ENCODE measurements around the gene THSD4. TPM values are rescaled to one million over a fixed set of nuclear protein-coding genes. Genes with fewer than 3 reads are reported as not detected.

THSD4 gene
- total RNA-seq, 2 experiments from 2014 or later: not detected

DNA sequence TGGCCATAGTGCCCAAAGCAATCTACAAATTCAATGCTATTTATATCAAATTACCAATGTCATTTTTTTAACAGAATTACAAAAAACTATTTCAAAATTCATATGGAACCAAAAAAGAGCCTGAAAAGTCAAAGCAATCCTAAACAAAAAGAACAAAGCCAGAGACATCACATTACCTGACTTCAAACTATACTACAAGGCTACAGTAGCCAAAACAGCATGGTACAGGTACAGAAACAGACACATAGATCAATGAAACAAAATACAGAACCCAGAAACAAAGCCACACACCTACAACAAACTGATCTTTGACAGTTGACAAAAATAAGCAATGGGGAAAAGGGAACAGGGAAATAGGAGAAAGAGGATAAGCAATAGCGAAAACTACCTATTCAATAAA lies 26.6 kb upstream of the THSD4 start:
- CTCF ChIA-PET: no interaction called here
- H3K4me1 Mint-ChIP-seq: no peaks in the 10 kb centered on the region
- no peaks in the 10 kb centered on the region for H3K9me3 Mint-ChIP-seq (ENCODE audit: low read depth)
- ATAC-seq (no peak), DNase-seq (no peak)
- H3K36me3 Mint-ChIP-seq: no peaks in the 10 kb centered on the region
- peaks cover 5% of the 10 kb centered on the region for H3K27me3 Mint-ChIP-seq
- H3K4me3 Mint-ChIP-seq: no peak overlapping the region
- H3K27ac Mint-ChIP-seq: no peak overlapping the region

- no peaks in the 10 kb centered on the region for H3K36me3 Mint-ChIP-seq
- H3K9me3 Mint-ChIP-seq (ENCODE audit: low read depth): no peaks in the 10 kb centered on the region
- CTCF ChIA-PET: no interaction called here
- no peak for DNase-seq
- H3K27ac Mint-ChIP-seq: no peak overlapping the region
- H3K4me1 Mint-ChIP-seq: no peaks in the 10 kb centered on the region
- no peak overlapping the region for H3K4me3 Mint-ChIP-seq
- H3K27me3 Mint-ChIP-seq: peaks cover 5% of the 10 kb centered on the region
- no peak for ATAC-seq
These were observed 25.5 kb upstream of the THSD4 start for GRCh38 chr15:71089801-71090200.

DNA sequence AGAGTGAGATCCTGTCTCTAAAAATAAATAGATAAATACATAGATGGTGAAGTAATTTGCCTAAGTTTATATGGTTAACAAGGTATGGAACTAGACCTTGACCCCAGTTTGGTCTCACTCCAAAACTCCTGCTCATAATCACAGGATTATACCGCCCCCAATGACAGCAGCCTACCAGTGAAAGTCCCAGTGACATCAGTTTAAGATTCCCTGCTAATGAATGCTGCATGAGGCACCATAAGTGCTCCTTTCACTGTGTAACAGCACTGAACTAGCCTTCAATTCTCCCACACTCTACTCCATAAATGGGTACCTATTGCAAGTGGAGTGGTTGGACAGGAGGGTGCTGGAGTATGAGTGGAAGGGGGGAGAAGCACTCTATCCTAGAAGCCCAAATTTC lies 23.7 kb upstream of the THSD4 start:
- Mint-ChIP-seq H3K27ac (no peak overlapping the region), H3K4me1 (no peaks in the 10 kb centered on the region), H3K9me3 (ENCODE audit: low read depth) (no peaks in the 10 kb centered on the region), H3K36me3 (no peaks in the 10 kb centered on the region), H3K4me3 (no peak overlapping the region), H3K27me3 (peaks cover 5% of the 10 kb centered on the region)
- CTCF ChIA-PET: no interaction called here
- DNase-seq (no peak), ATAC-seq (no peak)

- no peak overlapping the region for H3K4me3 Mint-ChIP-seq
- no peaks in the 10 kb centered on the region for H3K9me3 Mint-ChIP-seq (ENCODE audit: low read depth)
- H3K36me3 Mint-ChIP-seq: no peaks in the 10 kb centered on the region
- no peak overlapping the region for H3K27ac Mint-ChIP-seq
- ATAC-seq (no peak), DNase-seq (no peak)
- CTCF ChIA-PET: no interaction called here
- peaks cover 3% of the 10 kb centered on the region for H3K27me3 Mint-ChIP-seq
- no peaks in the 10 kb centered on the region for H3K4me1 Mint-ChIP-seq
These were observed 23.1 kb upstream of the THSD4 start for GRCh38 chr15:71092056-71092600.

GRCh38 chr15:71093054-71094024 lies 21.9 kb upstream of the THSD4 start:
- ATAC-seq (no peak), DNase-seq (no peak)
- CTCF ChIA-PET: no interaction called here
- Mint-ChIP-seq H3K27me3 (no peaks in the 10 kb centered on the region), H3K4me1 (no peaks in the 10 kb centered on the region), H3K9me3 (ENCODE audit: low read depth) (no peaks in the 10 kb centered on the region), H3K27ac (no peak overlapping the region), H3K36me3 (no peaks in the 10 kb centered on the region), H3K4me3 (no peak overlapping the region)

DNA sequence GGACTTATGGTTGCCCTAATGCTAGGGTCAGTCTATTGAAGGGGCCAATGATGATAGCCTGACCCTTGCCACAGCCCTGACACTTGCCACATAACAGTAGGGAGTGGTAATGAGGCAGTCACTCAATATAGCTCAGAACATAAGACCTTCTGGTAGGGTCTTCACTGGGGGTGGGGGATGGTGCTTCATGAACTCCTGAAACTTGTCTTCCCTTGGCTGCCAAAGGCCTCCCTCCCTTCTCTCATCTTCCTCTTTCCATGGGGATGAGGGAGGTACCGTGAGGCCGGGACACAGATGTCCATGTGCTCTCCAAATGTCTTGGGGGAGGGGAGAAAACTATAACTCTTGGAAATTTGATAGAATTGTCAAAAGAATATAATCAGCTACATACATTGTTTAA lies 21.1 kb upstream of the THSD4 start:
- no peaks in the 10 kb centered on the region for H3K27me3 Mint-ChIP-seq
- no peak overlapping the region for H3K27ac Mint-ChIP-seq
- H3K9me3 Mint-ChIP-seq (ENCODE audit: low read depth): no peaks in the 10 kb centered on the region
- no peaks in the 10 kb centered on the region for H3K36me3 Mint-ChIP-seq
- CTCF ChIA-PET: no interaction called here
- no peak for DNase-seq
- H3K4me3 Mint-ChIP-seq: no peak overlapping the region
- ATAC-seq: no peak
- no peaks in the 10 kb centered on the region for H3K4me1 Mint-ChIP-seq

DNA sequence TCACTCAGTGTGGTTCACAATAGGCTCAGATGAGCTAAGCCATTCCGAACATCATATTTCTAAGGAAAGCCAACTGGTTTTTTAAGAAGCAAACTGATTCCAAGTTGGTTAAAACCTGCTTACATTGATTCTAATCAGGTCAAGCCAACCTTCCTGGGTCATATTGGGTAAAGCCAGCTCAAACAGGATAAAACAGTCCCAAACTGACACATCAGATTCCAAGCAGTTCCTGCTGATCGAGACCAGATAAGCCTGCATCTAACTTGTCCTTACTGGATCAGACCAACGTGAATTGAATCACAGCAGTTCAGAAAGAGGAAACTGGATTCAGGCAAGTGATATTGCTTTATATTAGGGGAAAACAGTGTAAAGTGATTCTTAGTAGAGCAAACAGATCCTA lies 18.6 kb upstream of the THSD4 start:
- Mint-ChIP-seq H3K36me3 (no peaks in the 10 kb centered on the region), H3K27me3 (peaks cover 3% of the 10 kb centered on the region), H3K4me3 (no peak overlapping the region), H3K9me3 (ENCODE audit: low read depth) (no peaks in the 10 kb centered on the region), H3K4me1 (no peaks in the 10 kb centered on the region), H3K27ac (no peak overlapping the region)
- CTCF ChIA-PET: no interaction called here
- no peak for ATAC-seq
- DNase-seq: no peak

DNA sequence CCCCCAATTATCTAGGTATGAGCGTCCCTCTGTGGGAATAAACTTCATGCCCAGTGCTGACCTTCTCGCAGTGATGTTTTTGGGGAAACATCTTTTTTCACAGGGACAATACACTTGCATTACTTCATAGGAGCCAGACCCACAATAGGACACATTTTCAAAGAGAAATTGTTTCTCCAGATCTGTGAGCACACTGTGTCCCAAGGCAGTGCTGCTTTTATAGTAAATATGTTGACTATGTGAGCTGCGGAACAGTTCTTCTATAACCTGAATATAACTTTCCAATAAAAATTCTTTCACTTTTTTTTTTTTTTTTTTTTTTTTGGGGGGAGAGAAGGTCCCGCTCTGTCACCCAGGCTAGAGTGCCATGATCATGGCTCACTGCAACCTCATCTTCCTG lies 17.4 kb upstream of the THSD4 start:
- H3K36me3 Mint-ChIP-seq: no peaks in the 10 kb centered on the region

DNA sequence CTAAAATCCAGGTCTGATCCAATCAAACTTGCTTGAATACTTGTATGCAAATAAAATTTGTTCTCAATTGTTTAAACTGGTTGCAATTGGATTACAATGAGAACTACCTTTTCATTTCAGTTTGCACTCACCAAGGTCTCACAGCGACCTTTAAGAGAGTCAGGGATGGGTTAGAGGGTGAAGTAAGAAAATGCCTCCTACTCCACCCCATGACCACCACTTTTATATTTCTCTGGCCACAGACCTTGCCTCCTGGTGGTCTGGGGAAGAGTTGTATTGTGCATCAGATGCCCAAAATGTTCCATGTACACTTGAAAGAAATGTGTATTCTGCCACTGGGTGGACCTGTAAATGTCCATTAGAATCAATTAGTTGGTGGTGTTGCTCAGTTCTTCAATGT lies 16.4 kb upstream of the THSD4 start:
- no peak overlapping the region for H3K27ac Mint-ChIP-seq
- DNase-seq: no peak
- no peaks in the 10 kb centered on the region for H3K9me3 Mint-ChIP-seq (ENCODE audit: low read depth)
- H3K4me3 Mint-ChIP-seq: no peak overlapping the region
- H3K36me3 Mint-ChIP-seq: no peaks in the 10 kb centered on the region
- H3K27me3 Mint-ChIP-seq: peaks cover 3% of the 10 kb centered on the region
- ATAC-seq: no peak
- CTCF ChIA-PET: no interaction called here
- H3K4me1 Mint-ChIP-seq: no peaks in the 10 kb centered on the region

More for the DNA sequence above, 17.4 kb upstream of the THSD4 start:
- CTCF ChIA-PET: interaction anchor here (0.7 kb wide), 1 partner anchor 226 kb away, joined by 4 read pairs; no protein-coding TSS in a partner anchor
- no peak overlapping the region for H3K4me3 Mint-ChIP-seq
- no peaks in the 10 kb centered on the region for H3K4me1 Mint-ChIP-seq
- DNase-seq (no peak), ATAC-seq (no peak)
- H3K27me3 Mint-ChIP-seq: peaks cover 3% of the 10 kb centered on the region
- no peaks in the 10 kb centered on the region for H3K9me3 Mint-ChIP-seq (ENCODE audit: low read depth)
- H3K27ac Mint-ChIP-seq: no peak overlapping the region

GRCh38 chr15:71103102-71103676 lies 12.1 kb upstream of the THSD4 start:
- no peaks in the 10 kb centered on the region for H3K4me1 Mint-ChIP-seq
- H3K27me3 Mint-ChIP-seq: peaks cover 3% of the 10 kb centered on the region
- DNase-seq (no peak), ATAC-seq (no peak)
- H3K9me3 Mint-ChIP-seq (ENCODE audit: low read depth): no peaks in the 10 kb centered on the region
- H3K36me3 Mint-ChIP-seq: no peaks in the 10 kb centered on the region
- H3K4me3 Mint-ChIP-seq: no peak overlapping the region
- H3K27ac Mint-ChIP-seq: no peak overlapping the region
- CTCF ChIA-PET: no interaction called here

DNA sequence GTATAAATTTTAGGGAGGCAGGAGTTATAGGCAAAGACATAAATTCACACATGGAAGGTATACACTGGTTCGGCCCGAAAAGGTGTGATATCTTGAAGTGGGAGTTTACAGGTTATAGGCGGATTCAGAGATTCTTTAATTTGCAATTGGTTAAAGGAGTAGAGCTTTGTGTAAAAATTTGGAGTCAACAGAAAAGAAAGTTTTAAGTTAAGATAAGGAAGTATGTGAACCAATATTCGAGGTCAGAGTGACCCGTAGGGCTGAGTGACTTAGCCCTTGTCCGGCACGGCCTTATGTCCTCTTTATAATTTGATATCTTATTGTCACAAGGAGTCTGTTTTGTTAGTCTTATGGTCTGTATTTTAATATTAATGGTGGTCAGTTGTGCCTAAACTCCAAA lies 10.6 kb upstream of the THSD4 start:
- Mint-ChIP-seq H3K36me3 (no peaks in the 10 kb centered on the region), H3K9me3 (ENCODE audit: low read depth) (no peaks in the 10 kb centered on the region), H3K4me1 (no peaks in the 10 kb centered on the region), H3K4me3 (no peak overlapping the region), H3K27ac (no peak overlapping the region), H3K27me3 (peaks cover 5% of the 10 kb centered on the region)
- CTCF ChIA-PET: no interaction called here
- DNase-seq (no peak), ATAC-seq (no peak)

DNA sequence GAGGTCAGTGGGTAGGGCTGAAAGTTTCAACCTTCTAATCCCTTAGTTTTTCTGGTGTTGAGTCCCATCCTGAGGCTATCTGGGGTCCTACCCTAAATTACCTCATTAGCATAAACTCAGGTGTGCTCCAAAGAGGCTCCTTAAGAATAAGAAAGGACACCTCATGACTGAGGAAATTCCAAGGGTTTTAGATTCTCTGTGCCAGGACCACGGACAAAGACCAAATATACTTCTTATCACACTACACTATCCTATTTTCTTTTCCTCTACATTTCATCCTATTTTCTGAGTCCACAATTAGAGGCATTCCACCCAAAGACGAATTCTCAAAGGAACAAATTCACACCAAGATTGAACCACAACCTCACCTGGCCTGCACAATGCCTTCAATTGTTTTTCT lies 9.8 kb upstream of the THSD4 start:
- no peak for DNase-seq
- no peak for ATAC-seq
- no peaks in the 10 kb centered on the region for H3K36me3 Mint-ChIP-seq
- H3K27me3 Mint-ChIP-seq: peaks cover 2% of the 10 kb centered on the region
- CTCF ChIA-PET: no interaction called here
- no peaks in the 10 kb centered on the region for H3K9me3 Mint-ChIP-seq (ENCODE audit: low read depth)
- no peak overlapping the region for H3K27ac Mint-ChIP-seq
- no peak overlapping the region for H3K4me3 Mint-ChIP-seq
- H3K4me1 Mint-ChIP-seq: no peaks in the 10 kb centered on the region

GRCh38 chr15:71106802-71107500 lies 8.3 kb upstream of the THSD4 start:
- H3K4me3 Mint-ChIP-seq: no peak overlapping the region
- DNase-seq (no peak), ATAC-seq (no peak)
- no peaks in the 10 kb centered on the region for H3K9me3 Mint-ChIP-seq (ENCODE audit: low read depth)
- CTCF ChIA-PET: no interaction called here
- no peak overlapping the region for H3K27ac Mint-ChIP-seq
- no peaks in the 10 kb centered on the region for H3K4me1 Mint-ChIP-seq
- no peaks in the 10 kb centered on the region for H3K36me3 Mint-ChIP-seq
- H3K27me3 Mint-ChIP-seq: peaks cover 6% of the 10 kb centered on the region

DNA sequence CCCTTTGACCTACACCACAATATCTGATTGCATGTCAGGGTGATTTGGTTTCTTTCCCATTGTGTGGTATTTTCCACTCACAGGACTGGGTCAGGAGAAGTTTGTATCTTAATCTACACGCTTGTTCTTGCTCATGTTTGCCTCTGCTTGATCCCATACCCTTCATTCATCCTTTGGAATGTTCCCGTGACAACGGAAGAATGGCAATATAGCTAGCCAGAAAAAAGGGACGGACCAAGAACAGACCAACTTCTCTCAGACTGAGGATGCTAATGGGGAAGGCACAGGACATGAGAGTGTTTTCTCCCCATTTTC lies 7.8 kb upstream of the THSD4 start:
- no peak overlapping the region for H3K4me3 Mint-ChIP-seq
- CTCF ChIA-PET: no interaction called here
- H3K27ac Mint-ChIP-seq: no peak overlapping the region
- DNase-seq: no peak
- no peaks in the 10 kb centered on the region for H3K9me3 Mint-ChIP-seq (ENCODE audit: low read depth)
- no peak for ATAC-seq
- peaks cover 6% of the 10 kb centered on the region for H3K27me3 Mint-ChIP-seq
- H3K36me3 Mint-ChIP-seq: no peaks in the 10 kb centered on the region
- no peaks in the 10 kb centered on the region for H3K4me1 Mint-ChIP-seq

All from activated CD8-positive, alpha-beta memory T cell treated with anti-CD3 and anti-CD28 coated beads, Interleukin-2, amount 10 ng/mL, durations not matched to agents 7 days and 5 days (primary cell).